ENCODE results near the gene ZCCHC7.

DNA sequence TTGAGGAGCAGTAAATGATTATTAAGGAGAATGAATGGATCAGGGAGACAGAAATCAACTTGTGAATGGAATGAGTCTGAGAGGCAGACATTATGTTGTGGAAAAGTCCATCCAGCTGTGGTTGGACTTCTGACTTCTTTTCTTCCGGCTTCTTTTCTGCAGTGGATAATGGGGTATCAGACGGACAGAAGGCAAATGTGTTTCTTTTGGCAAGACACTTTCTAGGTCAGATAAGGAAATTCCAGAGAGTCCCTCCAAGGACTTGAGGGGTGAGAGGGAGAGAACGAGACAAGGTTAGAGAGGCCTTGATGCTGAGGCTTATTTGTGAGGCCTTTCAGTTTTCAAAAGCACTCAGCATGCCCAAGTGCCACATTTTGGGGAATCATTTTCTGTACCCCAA, 285.0 kb downstream of the ZCCHC7 start:
- no peak for TF ChIP-seq EZH2phosphoT487 (IDR thresholded peaks at IDR 0.05; ENCODE audit: borderline replicate concordance)
- TF ChIP-seq, protein P1, sequence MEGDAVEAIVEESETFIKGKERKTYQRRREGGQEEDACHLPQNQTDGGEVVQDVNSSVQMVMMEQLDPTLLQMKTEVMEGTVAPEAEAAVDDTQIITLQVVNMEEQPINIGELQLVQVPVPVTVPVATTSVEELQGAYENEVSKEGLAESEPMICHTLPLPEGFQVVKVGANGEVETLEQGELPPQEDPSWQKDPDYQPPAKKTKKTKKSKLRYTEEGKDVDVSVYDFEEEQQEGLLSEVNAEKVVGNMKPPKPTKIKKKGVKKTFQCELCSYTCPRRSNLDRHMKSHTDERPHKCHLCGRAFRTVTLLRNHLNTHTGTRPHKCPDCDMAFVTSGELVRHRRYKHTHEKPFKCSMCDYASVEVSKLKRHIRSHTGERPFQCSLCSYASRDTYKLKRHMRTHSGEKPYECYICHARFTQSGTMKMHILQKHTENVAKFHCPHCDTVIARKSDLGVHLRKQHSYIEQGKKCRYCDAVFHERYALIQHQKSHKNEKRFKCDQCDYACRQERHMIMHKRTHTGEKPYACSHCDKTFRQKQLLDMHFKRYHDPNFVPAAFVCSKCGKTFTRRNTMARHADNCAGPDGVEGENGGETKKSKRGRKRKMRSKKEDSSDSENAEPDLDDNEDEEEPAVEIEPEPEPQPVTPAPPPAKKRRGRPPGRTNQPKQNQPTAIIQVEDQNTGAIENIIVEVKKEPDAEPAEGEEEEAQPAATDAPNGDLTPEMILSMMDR (conservative IDR thresholded peaks at IDR 0.05; ENCODE audit: low read length) = no peak

Measured in Loucy (cell line).